GM19395 (cell line): ENCODE data around the gene SLC12A8.

Source experiments
- ATAC-seq: cut with Tn5 transposase; IDR thresholded peaks from one replicate; pipeline ENCODE4 v1.9.1; 2021; ENCODE audit warnings: mild to moderate bottlenecking, moderate library complexity; ENCODE audit not compliant: unreplicated experiment

The SLC12A8 gene

GRCh38 chr3:125212509-125213363 is at the start of gene SLC12A8:
Gene SLC12A8 (minus strand): TSS chr3:125212748. CDS start chr3:125211349, 1,399 bp downstream.
- ATAC-seq, result no peak

- ATAC-seq, result no peak
Measured at GRCh38 chr3:125262161-125262560, 49.6 kb upstream of the SLC12A8 start.

GRCh38 chr3:125261031-125261430 is 48.5 kb upstream of the SLC12A8 start:
- no peak for ATAC-seq

- ATAC-seq, result no peak
Measured at GRCh38 chr3:125260158-125260557, 47.6 kb upstream of the SLC12A8 start.

GRCh38 chr3:125257536-125257935 is 45.0 kb upstream of the SLC12A8 start:
- no peak for ATAC-seq

GRCh38 chr3:125256675-125257074 is 44.1 kb upstream of the SLC12A8 start:
- no peak for ATAC-seq

- ATAC-seq, result no peak
Measured at GRCh38 chr3:125250973-125251372, 38.4 kb upstream of the SLC12A8 start.

- no peak for ATAC-seq
Measured at GRCh38 chr3:125246237-125246636, 33.7 kb upstream of the SLC12A8 start.

GRCh38 chr3:125245521-125245920 is 33.0 kb upstream of the SLC12A8 start:
- no peak for ATAC-seq

- ATAC-seq, result no peak
Measured at GRCh38 chr3:125240496-125240895, 27.9 kb upstream of the SLC12A8 start.

GRCh38 chr3:125239266-125239665 is 26.7 kb upstream of the SLC12A8 start:
- ATAC-seq, result no peak

- ATAC-seq, result no peak
Measured at GRCh38 chr3:125238759-125239158, 26.2 kb upstream of the SLC12A8 start.

GRCh38 chr3:125236331-125236903 is 23.9 kb upstream of the SLC12A8 start:
- ATAC-seq, result no peak

- no peak for ATAC-seq
Measured at GRCh38 chr3:125234831-125235230, 22.3 kb upstream of the SLC12A8 start.

- no peak for ATAC-seq
Measured at GRCh38 chr3:125232401-125232800, 19.9 kb upstream of the SLC12A8 start.

- ATAC-seq, result no peak
Measured at GRCh38 chr3:125231895-125232294, 19.3 kb upstream of the SLC12A8 start.

- no peak for ATAC-seq
Measured at GRCh38 chr3:125229707-125230106, 17.2 kb upstream of the SLC12A8 start.

GRCh38 chr3:125229168-125229567 is 16.6 kb upstream of the SLC12A8 start:
- no peak for ATAC-seq

GRCh38 chr3:125221831-125222230 is 9.3 kb upstream of the SLC12A8 start:
- ATAC-seq, result no peak

GRCh38 chr3:125220727-125221429 is 8.3 kb upstream of the SLC12A8 start:
- no peak for ATAC-seq

- no peak for ATAC-seq
Measured at GRCh38 chr3:125220183-125220582, 7.6 kb upstream of the SLC12A8 start.

- ATAC-seq, result no peak
Measured at GRCh38 chr3:125219261-125219701, 6.7 kb upstream of the SLC12A8 start.
